Nephron (organoid): ENCODE measurements around the gene TMPRSS3.

ENCODE experiments used
- H3K27ac Mint-ChIP-seq, 3 experiments: 2 replicates each; pipeline ENCODE4 v1.8.0; 2020; ENCODE audit warnings: mixed read lengths in 3 of 3, mild to moderate bottlenecking in 2 of 3, moderate library complexity in 1 of 3
- H3K27me3 Mint-ChIP-seq: 2 replicates; pipeline ENCODE4 v1.8.0; 2021; ENCODE audit warnings: low read depth, mild to moderate bottlenecking, moderate library complexity, mixed read lengths
- H3K36me3 Mint-ChIP-seq: 2 replicates; pipeline ENCODE4 v1.8.0; 2020; ENCODE audit warnings: low read depth, mixed read lengths
- H3K4me1 Mint-ChIP-seq: 2 replicates; pipeline ENCODE4 v1.8.0; 2020; ENCODE audit warnings: mixed read lengths
- H3K4me3 Mint-ChIP-seq, 3 experiments: 2 replicates each; pipeline ENCODE4 v1.8.0; 2020; ENCODE audit warnings: mild to moderate bottlenecking in 3 of 3, mixed read lengths in 3 of 3, moderate library complexity in 2 of 3
- H3K9me3 Mint-ChIP-seq: 2 replicates; pipeline ENCODE4 v1.8.0; 2020; ENCODE audit warnings: mixed read lengths
- TF ChIP-seq, protein P1 (sequence below), 3 experiments: fragments of 200-600 bp; sonication (generic); IDR thresholded peaks; one replicate each; pipeline ENCODE4 v1.5.0; 2021; ENCODE audit warnings: antibody characterized with exemption in 3 of 3; ENCODE audit not compliant: unreplicated experiment in 3 of 3

TMPRSS3 gene

DNA sequence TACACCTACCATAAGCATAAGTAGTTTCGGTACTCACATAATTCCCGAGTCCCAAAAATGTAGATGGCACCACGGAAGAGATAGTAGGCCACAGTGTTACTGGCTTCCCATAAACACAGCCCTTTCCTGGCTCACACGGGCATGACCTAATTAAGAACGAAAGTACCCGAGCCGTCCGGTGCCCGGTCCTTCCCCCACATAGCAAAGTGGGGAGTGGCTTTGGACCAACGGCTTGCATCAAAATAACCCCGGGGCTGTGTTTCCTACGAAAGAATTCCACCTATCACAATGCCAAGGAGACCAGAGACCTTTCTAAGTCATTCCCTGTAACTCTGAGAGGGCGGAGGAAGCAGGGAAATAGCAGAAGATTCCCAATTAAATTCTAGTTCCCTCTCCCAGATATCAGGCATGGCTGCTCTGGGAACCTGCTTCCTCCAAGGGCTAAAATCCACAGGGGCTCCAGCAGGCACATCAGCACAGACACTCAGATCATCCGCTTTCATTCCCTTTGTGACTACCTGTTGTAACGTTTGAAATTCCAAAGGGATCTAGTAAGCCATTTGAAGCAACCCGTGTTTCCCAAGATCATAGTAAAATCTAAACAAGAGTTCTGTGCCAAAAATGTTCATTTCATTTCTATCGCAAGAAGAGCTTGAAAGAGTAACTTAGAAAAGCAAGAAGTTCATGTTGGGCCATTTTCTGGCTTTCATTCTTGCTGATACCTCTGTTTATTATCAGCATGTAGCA is at the start of gene TMPRSS3:
TSS of gene TMPRSS3 (minus strand) at position 148 of the 747 bp plus-strand sequence. CDS start 635 bp downstream, outside the sequence.
- Mint-ChIP-seq H3K9me3 (no peaks in the 10 kb centered on the region), H3K4me1 (peaks cover 16% of the 10 kb centered on the region), H3K4me3 (no peak within 1 kb of the TSS), H3K27me3 (peaks cover 17% of the 10 kb centered on the region), H3K27ac (no peak within 1 kb of the TSS), H3K36me3 (no peaks in the 10 kb centered on the region)
- TF ChIP-seq, protein P1, sequence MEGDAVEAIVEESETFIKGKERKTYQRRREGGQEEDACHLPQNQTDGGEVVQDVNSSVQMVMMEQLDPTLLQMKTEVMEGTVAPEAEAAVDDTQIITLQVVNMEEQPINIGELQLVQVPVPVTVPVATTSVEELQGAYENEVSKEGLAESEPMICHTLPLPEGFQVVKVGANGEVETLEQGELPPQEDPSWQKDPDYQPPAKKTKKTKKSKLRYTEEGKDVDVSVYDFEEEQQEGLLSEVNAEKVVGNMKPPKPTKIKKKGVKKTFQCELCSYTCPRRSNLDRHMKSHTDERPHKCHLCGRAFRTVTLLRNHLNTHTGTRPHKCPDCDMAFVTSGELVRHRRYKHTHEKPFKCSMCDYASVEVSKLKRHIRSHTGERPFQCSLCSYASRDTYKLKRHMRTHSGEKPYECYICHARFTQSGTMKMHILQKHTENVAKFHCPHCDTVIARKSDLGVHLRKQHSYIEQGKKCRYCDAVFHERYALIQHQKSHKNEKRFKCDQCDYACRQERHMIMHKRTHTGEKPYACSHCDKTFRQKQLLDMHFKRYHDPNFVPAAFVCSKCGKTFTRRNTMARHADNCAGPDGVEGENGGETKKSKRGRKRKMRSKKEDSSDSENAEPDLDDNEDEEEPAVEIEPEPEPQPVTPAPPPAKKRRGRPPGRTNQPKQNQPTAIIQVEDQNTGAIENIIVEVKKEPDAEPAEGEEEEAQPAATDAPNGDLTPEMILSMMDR (IDR thresholded peaks at IDR 0.05; ENCODE audit: unreplicated experiment in 3 of 3) = no peak

DNA sequence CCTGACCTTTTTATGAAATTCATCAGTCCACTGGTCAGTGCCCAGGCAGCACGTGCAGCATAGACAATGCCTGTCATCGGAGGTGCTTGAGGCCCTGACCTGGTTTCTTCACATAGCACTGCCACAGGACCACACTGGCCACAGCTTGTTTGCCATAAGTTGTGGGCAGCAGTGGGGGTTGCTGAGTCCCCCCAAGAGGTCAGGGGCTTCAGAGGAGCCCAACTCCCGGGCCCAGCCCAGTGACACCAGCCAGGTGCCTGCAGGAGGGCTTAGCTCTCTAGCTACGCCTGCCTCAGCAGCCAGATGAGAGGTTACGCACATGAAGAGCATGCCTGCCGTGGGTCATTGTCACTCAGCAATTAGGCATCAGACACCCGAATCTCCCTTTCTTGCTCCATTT is 49.5 kb upstream of the TMPRSS3 start:
- peaks cover 12% of the 10 kb centered on the region for H3K27me3 Mint-ChIP-seq

DNA sequence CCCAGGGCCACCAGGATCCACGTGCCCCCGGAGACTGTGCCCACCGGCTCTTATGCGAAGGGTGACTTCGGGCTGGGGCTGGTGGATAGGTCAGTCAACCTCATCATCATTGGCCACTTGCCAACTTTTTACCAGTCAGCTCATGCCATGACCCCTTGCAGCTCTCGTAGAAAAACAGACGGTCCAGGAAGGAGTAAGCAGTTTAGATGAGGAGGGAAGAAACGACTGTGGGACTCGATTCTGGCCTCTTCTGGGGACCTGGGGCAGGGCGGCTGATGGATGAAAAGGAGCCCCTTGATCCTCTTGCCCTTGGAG is 48.9 kb upstream of the TMPRSS3 start:
- peaks cover 8% of the 10 kb centered on the region for H3K27me3 Mint-ChIP-seq
- H3K9me3 Mint-ChIP-seq = no peaks in the 10 kb centered on the region
- no peak overlapping the region for H3K27ac Mint-ChIP-seq
- H3K4me1 Mint-ChIP-seq = no peaks in the 10 kb centered on the region
- TF ChIP-seq, protein P1 (IDR thresholded peaks at IDR 0.05; ENCODE audit: unreplicated experiment in 3 of 3) = no peak
- H3K4me3 Mint-ChIP-seq = no peak overlapping the region
- no peaks in the 10 kb centered on the region for H3K36me3 Mint-ChIP-seq

More for the DNA sequence above, 49.5 kb upstream of the TMPRSS3 start:
- Mint-ChIP-seq H3K4me1 (peaks cover 4% of the 10 kb centered on the region), H3K4me3 (no peak overlapping the region), H3K27ac (no peak overlapping the region), H3K36me3 (no peaks in the 10 kb centered on the region), H3K9me3 (no peaks in the 10 kb centered on the region)
- TF ChIP-seq, protein P1 (IDR thresholded peaks at IDR 0.05; ENCODE audit: unreplicated experiment in 3 of 3) = no peak

DNA sequence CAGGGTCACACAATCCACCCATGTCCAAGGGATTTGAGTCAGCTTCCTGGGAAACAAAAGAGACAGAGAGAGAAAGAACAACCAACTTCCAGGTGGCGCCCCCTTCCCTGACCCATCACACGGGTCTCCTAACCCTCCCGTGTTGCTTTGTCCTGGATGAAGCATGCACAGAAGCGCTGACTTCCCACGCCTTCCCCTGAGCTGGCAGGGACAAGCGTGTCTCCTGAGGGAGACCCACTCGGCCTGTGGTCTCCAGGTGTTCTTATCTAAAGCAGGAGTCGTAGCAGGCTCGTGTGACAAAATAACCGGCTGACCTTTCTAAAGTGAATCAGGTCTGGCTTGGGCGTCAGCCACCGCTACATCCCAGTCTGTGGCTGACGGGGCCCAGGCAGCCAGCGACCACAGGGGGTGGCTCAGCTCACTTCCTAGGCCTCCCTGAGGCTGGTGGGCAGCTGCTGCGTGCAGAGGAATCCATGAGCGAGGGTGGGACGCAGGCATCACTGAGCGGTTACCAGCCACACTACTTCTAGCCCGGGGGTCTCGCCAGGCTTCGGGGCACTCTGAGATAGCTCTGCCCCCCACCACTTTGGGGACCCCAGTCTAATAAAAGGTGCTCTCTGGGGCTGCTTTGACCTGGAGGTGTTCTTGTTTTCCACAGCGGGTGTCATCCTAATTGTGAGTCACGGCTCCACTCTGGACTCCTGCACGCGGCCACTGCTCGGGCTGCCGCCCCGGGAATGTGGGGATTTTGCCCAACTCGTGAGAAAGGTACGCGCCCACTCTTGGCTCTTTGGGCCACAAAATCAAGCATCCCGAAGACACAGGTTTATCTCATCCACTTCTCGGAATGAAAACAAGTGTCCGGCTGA is 48.3 kb upstream of the TMPRSS3 start:
- Mint-ChIP-seq H3K4me1 (no peaks in the 10 kb centered on the region), H3K27ac (no peak overlapping the region), H3K9me3 (peaks cover 2% of the 10 kb centered on the region), H3K4me3 (no peak overlapping the region), H3K27me3 (peaks cover 10% of the 10 kb centered on the region), H3K36me3 (no peaks in the 10 kb centered on the region)
- TF ChIP-seq, protein P1 (IDR thresholded peaks at IDR 0.05; ENCODE audit: unreplicated experiment in 3 of 3) = no peak

DNA sequence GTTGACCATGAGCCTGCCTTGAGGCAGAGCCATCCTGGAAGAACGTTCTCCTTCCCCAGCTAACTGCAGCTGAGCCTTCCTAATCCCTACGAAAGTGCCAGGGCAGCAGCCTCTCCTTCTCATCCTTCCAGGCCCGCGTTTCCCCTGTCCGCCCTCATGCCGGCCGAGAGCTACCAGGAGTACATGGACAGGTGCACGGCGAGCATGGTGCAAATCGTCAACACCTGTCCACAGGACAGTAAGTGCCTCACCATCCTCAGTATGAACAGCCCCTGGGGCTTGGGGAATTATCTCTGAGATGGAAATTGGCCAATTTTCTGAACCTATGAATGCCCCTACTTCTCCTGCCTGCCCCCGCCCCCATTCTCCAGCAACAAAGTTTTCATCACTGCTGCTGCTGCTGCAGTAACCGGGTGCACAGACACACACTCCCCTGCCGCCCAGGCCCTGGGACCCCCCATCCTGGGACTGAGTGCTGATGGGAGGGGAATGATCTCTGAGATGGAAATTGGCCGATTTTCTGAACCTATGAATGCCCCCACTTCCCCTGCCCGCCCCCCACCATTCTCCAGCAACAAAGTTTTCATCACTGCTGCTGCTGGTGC is 47.4 kb upstream of the TMPRSS3 start:
- Mint-ChIP-seq H3K9me3 (peaks cover 2% of the 10 kb centered on the region), H3K4me1 (no peaks in the 10 kb centered on the region), H3K27ac (no peak overlapping the region), H3K27me3 (peaks cover 12% of the 10 kb centered on the region), H3K4me3 (no peak overlapping the region), H3K36me3 (no peaks in the 10 kb centered on the region)
- TF ChIP-seq, protein P1 (IDR thresholded peaks at IDR 0.05; ENCODE audit: unreplicated experiment in 3 of 3) = no peak
